ENCODE measurements around the gene CAAP1.

CAAP1 gene

GRCh38 chr9:26813247-26813646 lies 79.4 kb downstream of the CAAP1 start:
- TF ChIP-seq TAF1 (IDR thresholded peaks at IDR 0.05; ENCODE audit: low read depth) (no peak), RAD21 (IDR thresholded peaks at IDR 0.05; ENCODE audit: low read depth) (no peak)

- TF ChIP-seq YY1 (IDR thresholded peaks at IDR 0.05; ENCODE audit: low read depth) (no peak), RAD21 (IDR thresholded peaks at IDR 0.05; ENCODE audit: low read depth) (no peak), USF1 (IDR thresholded peaks at IDR 0.05) (no peak), MAX (IDR thresholded peaks at IDR 0.05) (no peak), ZBTB7A (IDR thresholded peaks at IDR 0.05; ENCODE audit: low read depth) (no peak), REST (IDR thresholded peaks at IDR 0.05; ENCODE audit: low read depth) (no peak), EGR1 (IDR thresholded peaks at IDR 0.05) (no peak), NFIC (IDR thresholded peaks at IDR 0.05) (no peak), CREB1 (IDR thresholded peaks at IDR 0.05; ENCODE audit: low read depth) (no peak), FOXM1 (IDR thresholded peaks at IDR 0.05; ENCODE audit: borderline replicate concordance, low read depth) (no peak), TCF12 (IDR thresholded peaks at IDR 0.05; ENCODE audit: low read depth) (no peak), TEAD4 (IDR thresholded peaks at IDR 0.05) (no peak), TAF1 (IDR thresholded peaks at IDR 0.05; ENCODE audit: low read depth) (no peak), EP300 (IDR thresholded peaks at IDR 0.05; ENCODE audit: borderline replicate concordance) (no peak), CEBPB (IDR thresholded peaks at IDR 0.05) (no peak)
These were observed 80.4 kb downstream of the CAAP1 start for GRCh38 chr9:26812217-26812616.

GRCh38 chr9:26811106-26811505 lies 81.5 kb downstream of the CAAP1 start:
- TF ChIP-seq ZBTB7A (IDR thresholded peaks at IDR 0.05; ENCODE audit: low read depth): no peak

- no peak for TF ChIP-seq USF1 (IDR thresholded peaks at IDR 0.05)
- TF ChIP-seq REST (IDR thresholded peaks at IDR 0.05; ENCODE audit: low read depth): no peak
- no peak for TF ChIP-seq NFIC (IDR thresholded peaks at IDR 0.05)
- TF ChIP-seq RAD21 (IDR thresholded peaks at IDR 0.05; ENCODE audit: low read depth): no peak
- no peak for TF ChIP-seq CREB1 (IDR thresholded peaks at IDR 0.05; ENCODE audit: low read depth)
- TF ChIP-seq EGR1 (IDR thresholded peaks at IDR 0.05): no peak
- no peak for TF ChIP-seq TCF12 (IDR thresholded peaks at IDR 0.05; ENCODE audit: low read depth)
- TF ChIP-seq YY1 (IDR thresholded peaks at IDR 0.05; ENCODE audit: low read depth): no peak
- no peak for TF ChIP-seq MAX (IDR thresholded peaks at IDR 0.05)
- no peak for TF ChIP-seq EP300 (IDR thresholded peaks at IDR 0.05; ENCODE audit: borderline replicate concordance)
- TF ChIP-seq CEBPB (IDR thresholded peaks at IDR 0.05): no peak
- TF ChIP-seq TAF1 (IDR thresholded peaks at IDR 0.05; ENCODE audit: low read depth): no peak
- no peak for TF ChIP-seq ZBTB7A (IDR thresholded peaks at IDR 0.05; ENCODE audit: low read depth)
- TF ChIP-seq FOXM1 (IDR thresholded peaks at IDR 0.05; ENCODE audit: borderline replicate concordance, low read depth): no peak
- TF ChIP-seq TEAD4 (IDR thresholded peaks at IDR 0.05): no peak
These were observed 82.8 kb downstream of the CAAP1 start for GRCh38 chr9:26809795-26810194.

GRCh38 chr9:26807161-26807560 lies 85.4 kb downstream of the CAAP1 start:
- TF ChIP-seq CEBPB (IDR thresholded peaks at IDR 0.05) (no peak), CREB1 (IDR thresholded peaks at IDR 0.05; ENCODE audit: low read depth) (no peak), RAD21 (IDR thresholded peaks at IDR 0.05; ENCODE audit: low read depth) (no peak), YY1 (IDR thresholded peaks at IDR 0.05; ENCODE audit: low read depth) (no peak), TCF12 (IDR thresholded peaks at IDR 0.05; ENCODE audit: low read depth) (no peak), EP300 (IDR thresholded peaks at IDR 0.05; ENCODE audit: borderline replicate concordance) (no peak), ZBTB7A (IDR thresholded peaks at IDR 0.05; ENCODE audit: low read depth) (no peak), USF1 (IDR thresholded peaks at IDR 0.05) (no peak), TEAD4 (IDR thresholded peaks at IDR 0.05) (no peak), FOXM1 (IDR thresholded peaks at IDR 0.05; ENCODE audit: borderline replicate concordance, low read depth) (no peak), MAX (IDR thresholded peaks at IDR 0.05) (no peak), EGR1 (IDR thresholded peaks at IDR 0.05) (no peak), REST (IDR thresholded peaks at IDR 0.05; ENCODE audit: low read depth) (no peak)

All from Ishikawa (cell line).